Neuronal stem cell (in vitro differentiated cells): ENCODE data around the gene GAS2L3.
"Not testable (repeated sequence)": the region's sequence is repeated elsewhere in the genome, so short reads cannot be mapped to it uniquely, and the experiment has no call there.

ENCODE experiments used
- DNase-seq: peaks from one replicate; pipeline ENCODE4 v3.0.0-alpha.2; 2013; ENCODE audit warnings: low spot score
- H2AFZ ChIP-seq: one replicate; pipeline ENCODE4 v1.6.1; 2013; ENCODE audit warnings: mild to moderate bottlenecking, low read length, inconsistent platforms
- H2AK5ac ChIP-seq: 2 replicates; pipeline ENCODE4 v1.6.1; 2013; ENCODE audit warnings: low read depth, mild to moderate bottlenecking, inconsistent platforms, low read length, moderate library complexity, mixed read lengths
- H2BK120ac ChIP-seq: 2 replicates; pipeline ENCODE4 v1.6.1; 2013; ENCODE audit warnings: low read depth, mild to moderate bottlenecking, inconsistent platforms, low read length, moderate library complexity, mixed read lengths
- H2BK12ac ChIP-seq: one replicate; pipeline ENCODE4 v1.6.1; 2013; ENCODE audit warnings: low read length, inconsistent platforms
- H2BK15ac ChIP-seq: 2 replicates; pipeline ENCODE4 v1.6.1; 2013; ENCODE audit warnings: mild to moderate bottlenecking, low read length, inconsistent platforms, mixed read lengths
- H2BK5ac ChIP-seq: one replicate; pipeline ENCODE4 v1.6.1; 2013; ENCODE audit warnings: inconsistent platforms, mild to moderate bottlenecking, low read length, moderate library complexity
- H3K14ac ChIP-seq: one replicate; pipeline ENCODE4 v1.6.1; 2013; ENCODE audit warnings: low read length, inconsistent platforms
- H3K18ac ChIP-seq: 2 replicates; pipeline ENCODE4 v1.6.1; 2013; ENCODE audit warnings: low read length, inconsistent platforms
- H3K23ac ChIP-seq: 2 replicates; pipeline ENCODE4 v1.6.1; 2013; ENCODE audit warnings: low read depth, mild to moderate bottlenecking, mixed read lengths, low read length, inconsistent platforms; ENCODE audit not compliant: poor library complexity
- H3K27ac ChIP-seq: replicated peaks from 3 replicates; pipeline ENCODE4 v1.5.1; 2013; ENCODE audit warnings: low read length, inconsistent platforms
- H3K27me3 ChIP-seq, 3 experiments: 2 replicates each; pipeline ENCODE4 v1.6.1; 2013; ENCODE audit warnings: low read length in 3 of 3, mild to moderate bottlenecking in 2 of 3, inconsistent platforms in 1 of 3, low read depth in 1 of 3, mixed read lengths in 1 of 3, moderate library complexity in 1 of 3; ENCODE audit not compliant: control insufficient read depth in 3 of 3, insufficient read depth in 3 of 3
- H3K36me3 ChIP-seq, 2 donors: replicated peaks in 1 of 2; 2 replicates each; pipeline ENCODE4 v1.6.1; 2013; ENCODE audit warnings: low read length in 2 of 2; ENCODE audit not compliant: control insufficient read depth in 2 of 2, insufficient read depth in 2 of 2
- H3K4ac ChIP-seq: 2 replicates; pipeline ENCODE4 v1.6.1; 2013; ENCODE audit warnings: inconsistent platforms, mild to moderate bottlenecking, low read length, moderate library complexity
- H3K4me1 ChIP-seq, 2 donors: 1 replicate in 1 of 2; 2 replicates in 1 of 2; pipeline ENCODE4 v1.6.1; 2013; ENCODE audit warnings: low read length in 2 of 2, low read depth in 1 of 2; ENCODE audit not compliant: control insufficient read depth in 2 of 2, insufficient read depth in 1 of 2
- H3K4me2 ChIP-seq: one replicate; pipeline ENCODE4 v1.6.1; 2013; ENCODE audit warnings: mild to moderate bottlenecking, low read length, inconsistent platforms; ENCODE audit not compliant: insufficient read depth, poor library complexity, severe bottlenecking
- H3K4me3 ChIP-seq, 2 donors: 2 replicates each; pipeline ENCODE4 v1.5.1; 2013; ENCODE audit warnings: low read length in 2 of 2, mild to moderate bottlenecking in 2 of 2, inconsistent platforms in 1 of 2, moderate library complexity in 1 of 2
- H3K79me1 ChIP-seq: one replicate; pipeline ENCODE4 v1.6.1; 2013; ENCODE audit warnings: low read depth, mild to moderate bottlenecking, inconsistent platforms, low read length, moderate library complexity
- H3K9ac ChIP-seq: one replicate; pipeline ENCODE4 v1.6.1; 2013; ENCODE audit warnings: mild to moderate bottlenecking, low read depth, low read length, inconsistent platforms; ENCODE audit not compliant: poor library complexity
- H3K9me3 ChIP-seq, 2 donors: replicated peaks in 1 of 2; 2 replicates each; pipeline versions ENCODE3 to v1.6.1; 2013; ENCODE audit warnings: low read length in 2 of 2, mild to moderate bottlenecking in 2 of 2, inconsistent platforms in 1 of 2, low read depth in 1 of 2, mixed read lengths in 1 of 2, moderate library complexity in 1 of 2; ENCODE audit not compliant: control insufficient read depth in 2 of 2, insufficient read depth in 1 of 2
- H4K8ac ChIP-seq: one replicate; pipeline ENCODE4 v1.6.1; 2013; ENCODE audit warnings: low read depth, mild to moderate bottlenecking, inconsistent platforms, low read length, moderate library complexity
- H4K91ac ChIP-seq: one replicate; pipeline ENCODE4 v1.6.1; 2013; ENCODE audit warnings: low read length, low read depth, mild to moderate bottlenecking, inconsistent platforms; ENCODE audit not compliant: poor library complexity
- WGBS, 2 donors: extraction: QIAGEN DNeasy Blood & Tissue Kit; methylation state at CpG; one replicate each; pipeline ENCODE4 v1.1.7; 2013; ENCODE audit warnings: missing lambda C conversion rate in 2 of 2, mixed read lengths in 1 of 2; ENCODE audit not compliant: insufficient read length in 2 of 2, insufficient replicate concordance in 1 of 2; ENCODE audit errors: extremely low coverage in 2 of 2; 5-methylcytosine and 5-hydroxymethylcytosine counted together

Gene GAS2L3

GRCh38 chr12:100557357-100557756, 16.1 kb upstream of the GAS2L3 start:
- no peak overlapping the region for H3K14ac ChIP-seq
- WGBS, 2 donors: no CpG with 5 or more reads among the region's 2 CpGs
- H2AK5ac ChIP-seq: no peak overlapping the region

GRCh38 chr12:100559261-100559660, 14.2 kb upstream of the GAS2L3 start:
- not testable (repeated sequence) for H3K14ac ChIP-seq, H3K4ac ChIP-seq, H3K79me1 ChIP-seq, H3K27me3 ChIP-seq, H3K4me2 ChIP-seq, H4K91ac ChIP-seq, H2BK5ac ChIP-seq, H3K27ac ChIP-seq, H3K23ac ChIP-seq, H2BK15ac ChIP-seq, H3K36me3 ChIP-seq, DNase-seq, H4K8ac ChIP-seq, H3K9me3 ChIP-seq, H3K18ac ChIP-seq, H2BK120ac ChIP-seq, H2AFZ ChIP-seq, H2AK5ac ChIP-seq, H2BK12ac ChIP-seq, H3K4me1 ChIP-seq, H3K4me3 ChIP-seq, H3K9ac ChIP-seq
- WGBS, 2 donors: no CpG with 5 or more reads among the region's 21 CpGs

More at GRCh38 chr12:100557357-100557756, 16.1 kb upstream of the GAS2L3 start:
- no peak overlapping the region for H2AFZ ChIP-seq
- H3K9me3 ChIP-seq: no peaks in the 10 kb centered on the region
- no peak overlapping the region for H3K27ac ChIP-seq
- no peak overlapping the region for H3K4me2 ChIP-seq
- H3K36me3 ChIP-seq: no peaks in the 10 kb centered on the region
- no peak overlapping the region for H2BK12ac ChIP-seq
- DNase-seq: no peak
- H2BK5ac ChIP-seq: no peak overlapping the region
- no peak overlapping the region for H2BK120ac ChIP-seq
- H3K18ac ChIP-seq: no peak overlapping the region
- H2BK15ac ChIP-seq: no peak overlapping the region
- H3K4me1 ChIP-seq: peaks cover 0 to 1% of the 10 kb centered on the region in 2 donors
- H3K27me3 ChIP-seq: peaks cover 0 to 3% (median 0%) of the 10 kb centered on the region in 3 experiments
- H4K8ac ChIP-seq: no peak overlapping the region
- no peak overlapping the region for H3K23ac ChIP-seq
- no peak overlapping the region for H3K4ac ChIP-seq
- no peak overlapping the region for H3K4me3 ChIP-seq
- no peaks in the 10 kb centered on the region for H3K79me1 ChIP-seq
- H4K91ac ChIP-seq: no peak overlapping the region
- no peak overlapping the region for H3K9ac ChIP-seq

- H2AK5ac ChIP-seq: no peak overlapping the region
- no peak overlapping the region for H3K4ac ChIP-seq
- H3K36me3 ChIP-seq: no peaks in the 10 kb centered on the region
- H2BK120ac ChIP-seq: no peak overlapping the region
- H4K91ac ChIP-seq: no peak overlapping the region
- no peak overlapping the region for H3K4me3 ChIP-seq
- H3K9ac ChIP-seq: no peak overlapping the region
- H3K4me1 ChIP-seq: peaks cover 0 to 3% of the 10 kb centered on the region in 2 donors
- no peak overlapping the region for H3K27ac ChIP-seq
- DNase-seq: peak; percentile 11
- no peak overlapping the region for H2BK5ac ChIP-seq
- no CpG with 5 or more reads among the region's 2 CpGs for WGBS, 2 donors
- no peak overlapping the region for H3K18ac ChIP-seq
- no peak overlapping the region for H3K4me2 ChIP-seq
- H3K27me3 ChIP-seq: peaks cover 0 to 17% (median 0%) of the 10 kb centered on the region in 3 experiments
- H2AFZ ChIP-seq: peak overlapping the region; percentile 28
- no peak overlapping the region for H2BK12ac ChIP-seq
- no peak overlapping the region for H3K23ac ChIP-seq
- no peaks in the 10 kb centered on the region for H3K79me1 ChIP-seq
- H4K8ac ChIP-seq: no peak overlapping the region
- H2BK15ac ChIP-seq: no peak overlapping the region
- H3K9me3 ChIP-seq: no peaks in the 10 kb centered on the region
- H3K14ac ChIP-seq: no peak overlapping the region
Observed at GRCh38 chr12:100564090-100564489, 9.4 kb upstream of the GAS2L3 start.

DNA sequence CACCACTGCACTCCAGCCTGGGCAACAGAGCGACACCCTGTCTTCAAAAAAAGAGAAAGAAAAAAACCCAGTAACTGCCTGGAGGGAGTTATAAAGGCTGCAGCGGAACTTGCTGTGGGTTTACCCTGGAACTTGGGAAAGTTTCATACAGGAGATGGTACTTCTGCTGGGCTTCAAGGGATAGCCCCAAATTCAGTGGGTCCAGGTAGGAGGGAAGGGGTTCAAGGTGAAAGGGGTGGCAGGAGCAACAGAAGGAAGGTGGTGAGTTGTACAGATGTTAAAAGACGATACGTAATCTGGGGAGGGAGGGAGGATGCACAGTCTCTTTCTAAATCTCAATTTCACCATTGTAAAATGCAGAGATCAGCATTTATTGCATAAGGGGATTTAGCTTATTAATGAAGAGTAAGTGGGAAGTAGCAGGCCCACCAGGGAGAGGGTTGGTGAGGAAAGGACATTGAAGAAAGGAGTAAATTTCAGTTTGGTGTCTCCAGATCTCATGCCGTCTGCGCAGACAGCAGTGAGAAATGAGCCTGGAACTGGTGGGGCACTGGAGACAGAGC, 8.5 kb upstream of the GAS2L3 start:
- Histone ChIP-seq H2BK15ac (no peak overlapping the region), H2BK120ac (no peak overlapping the region), H3K4me2 (no peak overlapping the region), H3K9me3 (no peaks in the 10 kb centered on the region), H3K36me3 (no peaks in the 10 kb centered on the region), H3K79me1 (no peaks in the 10 kb centered on the region), H3K27ac (no peak overlapping the region), H4K8ac (no peak overlapping the region), H3K9ac (no peak overlapping the region), H2AFZ (no peak overlapping the region), H3K4ac (no peak overlapping the region), H3K4me1 (peaks cover 0 to 3% of the 10 kb centered on the region in 2 donors), H2BK12ac (no peak overlapping the region), H2AK5ac (no peak overlapping the region), H3K27me3 (peaks cover 0 to 17% (median 0%) of the 10 kb centered on the region in 3 experiments), H3K23ac (no peak overlapping the region), H2BK5ac (no peak overlapping the region), H3K4me3 (no peak overlapping the region), H3K18ac (no peak overlapping the region), H3K14ac (no peak overlapping the region), H4K91ac (no peak overlapping the region)
- WGBS, 2 donors: no CpG with 5 or more reads among the region's 6 CpGs
- no peak for DNase-seq
